Endometrium (tissue), 2 donors: Measurements from ENCODE around the gene SLC25A45.

ENCODE experiments used
- FAIRE-seq: peaks from 2 replicates; lab custom pipeline; 2012; peaks lifted over from hg19 to GRCh38; lab: Jason Lieb, UNC
- donor health status: control.
- donor health status: control.

SLC25A45 gene

GRCh38 chr11:65404638-65405339, 22.3 kb upstream of the SLC25A45 start:
- no peak for FAIRE-seq

GRCh38 chr11:65404210-65404609, 21.8 kb upstream of the SLC25A45 start:
- FAIRE-seq, result no peak

- no peak for FAIRE-seq
These were observed 21.2 kb upstream of the SLC25A45 start for GRCh38 chr11:65403607-65404121.

GRCh38 chr11:65402790-65403189, 20.3 kb upstream of the SLC25A45 start:
- no peak for FAIRE-seq

DNA sequence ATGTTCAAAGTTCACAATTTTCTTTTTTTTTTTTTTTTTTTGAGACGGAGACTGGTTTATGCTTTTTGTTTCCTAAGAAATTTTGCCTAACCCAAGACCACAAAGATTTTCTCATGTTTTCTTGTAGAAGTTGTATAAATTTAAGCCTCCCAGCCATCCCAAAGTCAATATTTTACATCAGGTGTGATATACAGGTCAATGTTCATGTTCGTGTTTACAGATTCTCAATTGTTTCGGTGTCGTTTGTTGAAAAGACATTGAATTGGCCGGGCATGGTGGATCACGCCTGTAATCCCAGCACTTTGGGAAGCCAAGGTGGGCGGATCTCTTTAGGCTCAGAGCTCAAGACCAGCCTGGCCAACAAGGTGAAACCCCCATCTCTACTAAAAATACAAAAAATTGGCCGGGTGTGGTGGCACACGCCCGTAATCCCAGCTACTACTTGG, 19.4 kb upstream of the SLC25A45 start:
- no peak for FAIRE-seq

GRCh38 chr11:65401073-65401802, 18.8 kb upstream of the SLC25A45 start:
- no peak for FAIRE-seq

- FAIRE-seq, result no peak
These were observed 18.0 kb upstream of the SLC25A45 start for GRCh38 chr11:65400307-65401072.

- no peak for FAIRE-seq
These were observed 17.4 kb upstream of the SLC25A45 start for GRCh38 chr11:65399845-65400244.

GRCh38 chr11:65399249-65399648, 16.8 kb upstream of the SLC25A45 start:
- no peak for FAIRE-seq

- no peak for FAIRE-seq
These were observed 16.0 kb upstream of the SLC25A45 start for GRCh38 chr11:65398362-65398910.

DNA sequence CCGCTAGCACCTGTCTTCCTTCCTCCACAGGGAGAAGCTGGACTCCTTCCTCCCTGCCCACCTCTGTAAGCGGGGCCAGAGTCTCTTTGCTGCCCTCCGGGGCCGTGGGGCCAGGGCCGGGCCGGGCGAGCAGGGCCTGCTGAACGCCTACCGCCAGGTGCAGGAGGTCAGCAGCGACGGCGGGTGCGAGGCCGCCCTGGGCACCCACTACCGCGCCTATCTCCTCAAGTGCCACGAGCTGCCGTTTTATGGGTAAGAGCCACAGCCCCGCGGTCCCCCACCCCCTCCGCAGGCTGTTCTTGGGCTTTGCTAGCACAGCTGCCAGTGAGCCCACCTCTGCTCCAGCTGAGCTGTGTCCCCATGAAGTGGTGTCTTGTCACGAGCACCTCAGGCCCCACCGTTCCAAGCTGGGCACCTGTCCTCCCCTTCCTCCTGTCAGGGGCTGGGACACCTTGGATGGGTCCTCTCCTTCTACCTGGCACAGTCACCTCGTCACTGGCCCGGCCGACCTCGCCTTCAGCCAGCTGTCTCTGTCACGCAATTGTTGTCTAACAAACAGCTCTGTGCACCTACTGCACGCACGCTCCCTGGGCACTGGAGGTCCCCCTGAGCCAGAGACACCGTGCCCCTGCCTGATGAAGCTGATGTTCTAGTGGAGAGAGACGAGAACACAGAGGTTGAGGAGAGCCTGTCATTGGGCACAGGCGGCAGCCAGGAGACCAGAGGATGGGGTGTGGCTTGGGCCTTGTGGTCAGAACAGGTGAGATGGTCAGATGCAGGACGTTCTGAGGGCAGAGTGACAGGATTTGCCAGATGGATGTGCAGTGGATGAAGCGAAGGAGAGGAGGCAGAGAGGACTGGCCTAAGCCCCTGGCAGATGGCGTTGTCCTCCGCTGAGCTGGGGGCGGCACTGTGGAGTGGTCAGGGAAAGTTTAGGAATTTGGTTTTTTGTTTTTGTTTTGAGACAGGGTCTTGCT, 14.6 kb upstream of the SLC25A45 start:
- no peak for FAIRE-seq

GRCh38 chr11:65395961-65396530, 13.6 kb upstream of the SLC25A45 start:
- no peak for FAIRE-seq

DNA sequence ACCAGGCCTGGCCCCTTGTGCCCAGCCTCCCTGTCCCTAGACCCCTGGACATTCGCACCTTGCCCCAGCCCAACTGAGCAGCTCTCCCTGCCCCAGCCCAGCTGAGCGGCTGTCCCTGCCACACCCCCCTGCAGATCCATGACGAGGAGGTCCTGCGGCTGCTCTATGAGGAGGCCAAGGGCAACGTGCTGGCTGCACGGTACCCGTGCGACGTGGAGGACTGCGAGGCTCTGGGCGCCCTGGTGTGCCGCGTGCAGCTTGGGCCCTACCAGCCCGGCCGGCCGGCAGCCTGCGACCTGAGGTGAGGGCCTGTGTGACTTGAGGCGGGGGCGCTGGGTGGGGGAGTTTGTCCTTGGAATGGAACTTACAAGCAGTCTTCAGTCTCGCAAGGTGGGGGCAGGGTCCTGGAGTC, 11.7 kb upstream of the SLC25A45 start:
- no peak for FAIRE-seq

- FAIRE-seq, result no peak
These were observed 11.2 kb upstream of the SLC25A45 start for GRCh38 chr11:65393513-65394079.

DNA sequence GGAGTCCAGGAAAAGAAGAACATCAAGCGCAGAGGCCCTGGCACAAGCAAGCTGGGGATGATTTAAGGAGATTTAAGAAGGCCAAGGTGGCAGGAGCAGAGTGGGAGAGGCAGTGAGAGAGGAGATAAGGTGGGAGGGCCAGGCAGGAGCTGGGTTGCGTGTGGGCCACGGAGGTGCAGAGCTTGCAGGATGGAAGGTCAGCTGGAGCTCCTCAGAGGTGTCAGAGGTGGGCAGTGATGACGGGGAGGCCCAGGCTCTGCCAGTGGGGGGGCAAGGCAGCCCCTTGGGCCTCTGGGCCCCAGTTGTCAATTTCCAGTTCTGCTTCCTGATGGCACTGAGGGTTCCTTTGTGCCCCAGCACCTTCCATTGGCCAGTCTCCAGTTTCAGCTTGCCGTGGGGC, 10.5 kb upstream of the SLC25A45 start:
- FAIRE-seq, result no peak

- FAIRE-seq, result no peak
These were observed 9.9 kb upstream of the SLC25A45 start for GRCh38 chr11:65392186-65392829.

DNA sequence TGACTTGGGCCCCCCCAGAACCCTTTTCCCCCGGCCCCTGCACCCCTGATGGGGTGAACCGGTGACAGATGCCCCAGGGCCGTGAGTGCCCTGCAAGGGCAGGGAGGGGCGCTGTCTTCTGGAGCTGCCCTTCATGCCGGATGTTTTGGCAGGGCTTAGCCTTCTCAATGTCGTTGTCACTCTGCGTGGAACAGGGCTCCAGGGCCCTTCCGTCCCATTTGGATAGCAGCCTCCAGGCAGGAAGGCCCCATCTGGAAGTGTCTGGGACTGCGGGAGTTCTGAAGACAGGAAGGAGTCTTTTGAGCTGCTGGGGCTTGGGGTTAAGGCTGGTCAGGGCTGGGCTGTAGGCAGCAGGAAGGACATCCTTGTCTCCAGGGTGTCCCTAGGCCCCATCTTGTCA, 8.6 kb upstream of the SLC25A45 start:
- FAIRE-seq, result no peak

GRCh38 chr11:65390099-65390941, 7.9 kb upstream of the SLC25A45 start:
- FAIRE-seq, result no peak
